OCI-LY7 (cell line): ENCODE data around the gene IGBP1. TPM values are rescaled to one million over a fixed set of nuclear protein-coding genes. Genes with fewer than 3 reads are reported as not detected.

Experiments used
- BruUV-seq: library from RNA; stranded (reverse); fragments of 400-500 nt; replicated peaks from 2 replicates; lab custom pipeline; 2021; lab: Mats Ljungman, UMichigan
- CTCF ChIA-PET: fragments of 300-600 bp; sonication (Branson Sonifier 250); formaldehyde crosslinking; loops from one replicate; lab custom pipeline; 2022; ENCODE audit warnings: antibody characterized with exemption; ENCODE audit not compliant: unreplicated experiment; lab: Charles Lee
- POLR2A ChIA-PET: fragments of 300-600 bp; sonication (Branson Sonifier 250); formaldehyde crosslinking; loops from one replicate; lab custom pipeline; 2022; ENCODE audit warnings: antibody characterized with exemption; lab: Charles Lee
- DNase-seq: peaks from one replicate; pipeline ENCODE4 v3.0.0-alpha.2; 2015; ENCODE audit warnings: low spot score
- H2AFZ ChIP-seq: fragments of 200-600 bp; sonication (generic), shearing (Covaris generic); 2 replicates; pipeline ENCODE4 v1.6.1; 2014; ENCODE audit warnings: mild to moderate bottlenecking, antibody characterized with exemption, low read length, moderate library complexity
- H3K27ac ChIP-seq: fragments of 200-600 bp; sonication (generic); 2 replicates; pipeline ENCODE4 v1.5.1; 2014; ENCODE audit warnings: mixed run types, low read depth, mild to moderate bottlenecking, moderate library complexity, low read length, inconsistent platforms; ENCODE audit not compliant: poor library complexity, severe bottlenecking
- H3K36me3 ChIP-seq: fragments of 200-600 bp; sonication (generic); 2 replicates; pipeline ENCODE4 v1.6.1; 2014; ENCODE audit warnings: mild to moderate bottlenecking, antibody characterized with exemption, low read length, moderate library complexity, mixed read lengths; ENCODE audit not compliant: insufficient read depth
- H3K4me1 ChIP-seq: fragments of 200-600 bp; sonication (generic); 2 replicates; pipeline ENCODE4 v1.5.1; 2014; ENCODE audit warnings: mild to moderate bottlenecking, low read length; ENCODE audit not compliant: insufficient read depth, poor library complexity, severe bottlenecking
- H3K4me2 ChIP-seq: fragments of 200-600 bp; sonication (generic); 2 replicates; pipeline ENCODE4 v1.6.1; 2014; ENCODE audit warnings: mild to moderate bottlenecking, low read length
- H3K4me3 ChIP-seq: fragments of 200-600 bp; sonication (generic); 2 replicates; pipeline ENCODE4 v1.5.1; 2014; ENCODE audit warnings: mild to moderate bottlenecking, low read depth, low read length; ENCODE audit not compliant: poor library complexity, severe bottlenecking
- H3K79me2 ChIP-seq: fragments of 200-600 bp; sonication (generic); 2 replicates; pipeline ENCODE4 v1.6.1; 2016; ENCODE audit warnings: low read depth, mild to moderate bottlenecking, low read length, moderate library complexity, mixed read lengths; ENCODE audit not compliant: insufficient read depth
- H3K9me2 ChIP-seq: fragments of 200-600 bp; sonication (generic); 2 replicates; pipeline ENCODE4 v1.6.1; 2016; ENCODE audit warnings: mild to moderate bottlenecking, low read length, mixed read lengths; ENCODE audit not compliant: insufficient read depth
- H3K9me3 ChIP-seq: fragments of 200-600 bp; sonication (generic); 2 replicates; pipeline ENCODE4 v1.6.1; 2014; ENCODE audit warnings: mild to moderate bottlenecking, mixed run types, low read length, mixed read lengths
- H4K20me1 ChIP-seq: fragments of 200-600 bp; sonication (generic); 2 replicates; pipeline ENCODE4 v1.6.1; 2014; ENCODE audit warnings: mild to moderate bottlenecking, antibody characterized with exemption, low read length, moderate library complexity, mixed read lengths; ENCODE audit not compliant: insufficient read depth
- CTCF ChIP-seq: fragments of 200-600 bp; sonication (generic); conservative IDR thresholded peaks from 2 replicates; pipeline ENCODE4 v1.5.1; 2014; ENCODE audit warnings: mild to moderate bottlenecking, antibody characterized with exemption, low read length, moderate library complexity, mixed read lengths
- EZH2phosphoT487 ChIP-seq: fragments of 200-600 bp; sonication (generic); IDR thresholded peaks from 2 replicates; pipeline ENCODE4 v1.6.1; 2018; ENCODE audit warnings: low read depth, borderline replicate concordance, mild to moderate bottlenecking, mixed run types, antibody characterized with exemption, low read length, moderate library complexity, mixed read lengths
- intact Hi-C: fragments of 100-400 bp; cut with micrococcal nuclease; formaldehyde crosslinking; loops from one replicate; pipeline ENCODE4 v1.10.0; 2022; ENCODE audit not compliant: unreplicated experiment
- total RNA-seq, 2 experiments: library from RNA; depleted of rRNA in 1 of 2; stranded (reverse); fragments of >200 nt in 1 of 2; shearing (Covaris generic) in 1 of 2; gene quantifications; 2 replicates each; pipeline ENCODE4 v1.2.3, GENCODE V29; 2014 to 2022

The IGBP1 gene
- total RNA-seq, 2 experiments from 2014 or later: 47.2 to 60.5 TPM

- intact Hi-C loops: no loop called here
- no peaks in the 10 kb centered on the region for H3K9me3 ChIP-seq
These were observed 57.0 kb downstream of the IGBP1 start for GRCh38 chrX:70190225-70190624.

GRCh38 chrX:70196961-70197720, 63.9 kb downstream of the IGBP1 start:
- H3K79me2 ChIP-seq: no peaks in the 10 kb centered on the region
- H3K36me3 ChIP-seq: no peaks in the 10 kb centered on the region
- H3K4me1 ChIP-seq: no peaks in the 10 kb centered on the region
- peak; percentile 63 for DNase-seq
- ChIA-PET POLR2A (interaction anchor here (0.7 kb wide), 2 partner anchors 116 to 1096 kb away, joined by 3 to 5 read pairs; no protein-coding TSS in a partner anchor), CTCF (interaction anchor here (0.6 kb wide), 1 partner anchor 207 kb away, joined by 5 read pairs; no protein-coding TSS in a partner anchor)
- no peak overlapping the region for H3K4me3 ChIP-seq
- intact Hi-C loops: loop anchor here (5.0 kb wide), 1 partner anchor 235 kb away; no protein-coding TSS in a partner anchor
- no peak overlapping the region for H3K27ac ChIP-seq
- H2AFZ ChIP-seq: peak overlapping the region; percentile 27; the same call in 1 of the 2 replicates
- peak; percentile 75 for TF ChIP-seq CTCF
- no peak for TF ChIP-seq EZH2phosphoT487
- 0 out of 2 replicates have a peak overlapping the region, but pooled peaks have one; percentile 30 for H3K4me2 ChIP-seq
- H4K20me1 ChIP-seq: no peaks in the 10 kb centered on the region
- no TSS peak for BruUV-seq
- H3K9me3 ChIP-seq: no peaks in the 10 kb centered on the region
- no peaks in the 10 kb centered on the region for H3K9me2 ChIP-seq

More at GRCh38 chrX:70190225-70190624, 57.0 kb downstream of the IGBP1 start:
- Histone ChIP-seq H3K27ac (no peak overlapping the region), H3K79me2 (no peaks in the 10 kb centered on the region), H3K9me2 (no peaks in the 10 kb centered on the region), H3K4me1 (no peaks in the 10 kb centered on the region), H3K4me2 (no peak overlapping the region), H4K20me1 (no peaks in the 10 kb centered on the region), H3K4me3 (no peak overlapping the region), H2AFZ (no peak overlapping the region), H3K36me3 (no peaks in the 10 kb centered on the region)
- TF ChIP-seq EZH2phosphoT487: no peak
- TF ChIP-seq CTCF: no peak
- ChIA-PET CTCF (no interaction called here), POLR2A (interaction anchor here (0.6 kb wide), 1 partner anchor 293 kb away, joined by 3 read pairs; no protein-coding TSS in a partner anchor)
- DNase-seq: no peak
- BruUV-seq: no TSS peak

- BruUV-seq: no TSS peak
- intact Hi-C loops: no loop called here
- Histone ChIP-seq H3K27ac (no peak overlapping the region), H3K79me2 (no peaks in the 10 kb centered on the region), H3K4me3 (no peak overlapping the region), H3K4me2 (no peak overlapping the region), H3K36me3 (no peaks in the 10 kb centered on the region), H3K9me3 (no peaks in the 10 kb centered on the region), H3K4me1 (no peaks in the 10 kb centered on the region), H4K20me1 (no peaks in the 10 kb centered on the region), H2AFZ (no peak overlapping the region), H3K9me2 (no peaks in the 10 kb centered on the region)
- TF ChIP-seq CTCF: no peak
- TF ChIP-seq EZH2phosphoT487: no peak
- CTCF ChIA-PET: no interaction called here
- POLR2A ChIA-PET: no interaction called here
- DNase-seq: no peak
These were observed 68.5 kb downstream of the IGBP1 start for GRCh38 chrX:70201732-70202131.
